ENCODE measurements around the gene WDR70.
"Not testable (repeated sequence)": the region's sequence is repeated elsewhere in the genome, so short reads cannot be mapped to it uniquely, and the experiment has no call there.

The WDR70 gene

DNA sequence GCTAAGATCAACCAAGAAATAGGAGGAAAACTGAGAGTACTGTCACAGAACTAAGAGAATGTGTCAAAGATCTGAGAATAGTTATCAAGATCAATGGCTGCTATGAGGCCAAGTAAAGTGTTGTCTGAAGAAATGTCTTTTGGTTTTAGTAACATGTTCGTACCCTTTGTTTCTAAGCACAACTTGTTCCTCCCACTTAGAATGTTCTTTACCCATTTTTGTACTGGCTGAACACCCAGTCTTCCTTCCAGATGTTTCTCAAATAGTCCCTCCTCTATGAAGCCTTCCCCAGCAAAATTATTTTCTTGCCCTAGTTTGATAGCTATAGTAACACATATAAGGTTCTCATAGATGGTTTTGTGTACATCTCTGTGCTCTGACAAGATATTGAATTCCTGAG lies 191.5 kb downstream of the WDR70 start:
- DNase-seq (ENCODE audit: insufficient read length, low spot score) (no peak), FAIRE-seq (no peak)
- no peak for TF ChIP-seq POLR2AphosphoS5 (IDR thresholded peaks at IDR 0.05; ENCODE audit: low read depth, low read length)

DNA sequence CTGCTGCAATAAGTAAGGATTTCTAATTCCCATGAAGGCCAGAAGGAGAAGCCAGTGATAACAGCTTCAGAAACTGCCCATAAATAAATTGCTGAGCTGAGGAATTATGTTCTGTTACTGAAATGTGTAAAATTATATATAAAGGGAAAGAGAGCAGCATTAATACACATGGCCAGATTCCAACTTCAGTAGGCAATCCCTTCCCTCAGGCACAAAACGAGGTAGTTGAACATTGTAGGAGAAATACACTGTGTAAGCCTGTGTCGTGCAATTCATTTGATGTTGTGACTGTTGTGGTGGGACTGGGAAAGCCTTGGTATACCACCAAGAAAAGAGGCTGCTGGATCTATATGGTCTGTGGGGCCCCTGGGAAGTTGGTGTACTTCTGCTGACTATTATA lies 192.9 kb downstream of the WDR70 start:
- TF ChIP-seq POU2F2 (IDR thresholded peaks at IDR 0.05; ENCODE audit: low read depth, low read length) (no peak), TAF1 (IDR thresholded peaks at IDR 0.05; ENCODE audit: low read depth, low read length) (no peak), POLR2AphosphoS5 (IDR thresholded peaks at IDR 0.05; ENCODE audit: low read depth, low read length) (no peak), POLR2A (IDR thresholded peaks at IDR 0.05; ENCODE audit: low read depth, low read length) (no peak), PAX5 (IDR thresholded peaks at IDR 0.05; ENCODE audit: insufficient read depth, low read length, severe bottlenecking) (no peak)
- no peak for FAIRE-seq
- no peak for DNase-seq (ENCODE audit: insufficient read length, low spot score)

DNA sequence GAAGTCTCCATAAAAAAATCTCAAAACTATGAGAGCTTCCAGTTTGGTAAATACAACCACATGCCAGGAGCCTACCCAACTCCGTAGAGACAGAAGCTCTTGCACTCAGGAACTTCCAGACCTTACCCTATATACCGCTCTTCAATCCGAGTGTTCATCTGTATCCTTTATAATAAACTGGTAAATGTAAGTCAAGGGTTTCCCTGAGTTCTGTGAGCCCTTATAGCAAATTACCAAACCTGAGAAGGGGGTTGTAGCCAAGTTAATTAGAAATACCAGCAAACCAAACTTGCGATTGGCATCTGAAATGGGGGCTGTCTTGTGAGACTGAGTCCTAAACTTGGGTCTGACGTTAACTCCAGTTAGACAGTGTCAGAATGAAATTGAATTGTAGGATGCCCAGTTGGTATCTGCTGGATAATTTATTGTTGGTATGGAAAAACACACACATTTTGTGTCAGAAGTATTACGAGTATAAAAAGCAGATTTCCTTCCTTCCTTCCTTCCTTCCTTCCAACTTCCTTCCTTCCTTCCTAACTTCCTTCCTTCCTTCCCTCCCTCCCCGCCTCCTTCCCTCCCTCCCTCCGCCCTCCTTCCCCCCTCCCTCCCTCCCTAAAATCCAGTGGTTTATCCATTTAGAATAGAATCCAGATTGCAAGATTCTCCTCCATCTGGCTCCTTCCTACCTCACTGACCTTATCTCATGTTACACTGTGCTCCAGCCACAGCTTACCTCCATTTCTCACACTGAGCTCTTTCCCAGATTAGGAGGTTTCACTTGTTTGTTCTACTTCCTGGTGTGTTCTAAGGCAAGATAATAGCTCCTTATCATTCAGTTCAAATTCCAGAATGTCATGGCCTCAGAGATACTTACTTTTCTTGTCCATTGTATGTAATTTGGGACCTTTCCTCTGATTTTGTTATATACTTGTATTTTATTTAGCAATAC lies 196.7 kb downstream of the WDR70 start:
- no peak for DNase-seq (ENCODE audit: insufficient read length, low spot score)
- no peak for FAIRE-seq
- TF ChIP-seq SPI1 (IDR thresholded peaks at IDR 0.05; ENCODE audit: low read depth, low read length) (no peak), PAX5 (IDR thresholded peaks at IDR 0.05; ENCODE audit: insufficient read depth, low read length, severe bottlenecking) (no peak), TAF1 (IDR thresholded peaks at IDR 0.05; ENCODE audit: low read depth, low read length) (no peak), POU2F2 (IDR thresholded peaks at IDR 0.05; ENCODE audit: low read depth, low read length) (no peak), POLR2AphosphoS5 (IDR thresholded peaks at IDR 0.05; ENCODE audit: low read depth, low read length) (no peak), POLR2A (IDR thresholded peaks at IDR 0.05; ENCODE audit: low read depth, low read length) (no peak)

DNA sequence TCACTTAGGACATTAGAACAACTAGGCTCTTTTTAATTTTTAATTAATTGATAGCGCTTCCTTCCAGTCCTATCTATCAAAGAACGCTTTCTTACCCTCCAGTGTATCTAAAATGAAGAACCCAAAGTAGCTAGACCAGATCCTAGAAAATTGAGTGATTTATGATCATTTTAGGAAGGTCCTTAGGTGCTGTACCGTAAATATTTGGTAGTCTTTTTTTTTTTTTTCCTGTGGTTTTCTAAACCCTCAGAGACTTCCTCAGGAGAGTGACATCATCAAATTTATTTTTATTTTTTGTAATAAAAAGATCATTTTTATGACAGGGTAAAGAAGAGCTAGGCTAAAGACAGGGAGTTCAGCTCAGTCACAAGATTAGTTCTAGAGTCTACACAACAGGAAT lies 197.4 kb downstream of the WDR70 start:
- TF ChIP-seq POLR2A (IDR thresholded peaks at IDR 0.05; ENCODE audit: low read depth, low read length) (no peak), TAF1 (IDR thresholded peaks at IDR 0.05; ENCODE audit: low read depth, low read length) (no peak), POU2F2 (IDR thresholded peaks at IDR 0.05; ENCODE audit: low read depth, low read length) (no peak), POLR2AphosphoS5 (IDR thresholded peaks at IDR 0.05; ENCODE audit: low read depth, low read length) (no peak), SPI1 (IDR thresholded peaks at IDR 0.05; ENCODE audit: low read depth, low read length) (no peak), PAX5 (IDR thresholded peaks at IDR 0.05; ENCODE audit: insufficient read depth, low read length, severe bottlenecking) (no peak)
- FAIRE-seq: no peak
- DNase-seq (ENCODE audit: insufficient read length, low spot score): no peak

DNA sequence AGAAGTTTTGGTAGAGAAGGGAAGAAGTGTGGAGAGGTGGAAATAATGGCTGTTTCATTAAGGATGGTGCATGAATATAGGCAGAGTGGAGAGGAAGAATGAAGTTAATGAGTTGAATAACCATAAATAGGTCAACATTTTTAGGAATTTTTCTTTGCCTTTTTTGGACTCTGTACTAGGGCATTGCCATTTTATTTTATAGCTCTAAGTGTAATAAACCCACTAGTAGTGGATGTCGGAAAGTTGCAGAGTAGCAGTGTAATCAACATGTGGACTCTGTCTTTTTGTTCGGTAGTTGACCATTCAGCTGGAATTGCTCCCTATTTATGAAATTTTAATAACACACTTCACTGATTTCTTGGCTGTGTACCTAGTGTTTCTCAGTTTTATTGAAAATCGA lies 199.1 kb downstream of the WDR70 start:
- DNase-seq (ENCODE audit: insufficient read length, low spot score) (no peak), FAIRE-seq (no peak)
- no peak for TF ChIP-seq POLR2A (IDR thresholded peaks at IDR 0.05; ENCODE audit: low read depth, low read length)

DNA sequence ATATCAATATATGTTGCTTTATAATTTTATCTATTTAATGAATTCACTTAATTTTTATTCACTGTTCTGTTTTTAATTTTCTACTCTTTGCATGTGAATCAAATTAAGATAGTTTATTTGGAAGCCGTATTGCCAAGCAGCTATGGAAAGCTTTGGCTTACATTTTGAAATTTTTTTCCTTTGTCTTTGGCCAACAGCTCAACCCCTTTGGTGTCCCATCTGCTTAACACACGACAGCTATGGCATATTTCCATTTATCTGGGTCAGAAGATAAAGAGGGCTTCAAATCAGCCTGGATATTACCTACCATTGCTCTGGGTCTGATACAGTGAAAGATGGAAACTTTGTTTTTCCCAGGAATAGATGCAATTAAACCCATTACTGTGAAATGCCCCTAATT lies 201.0 kb downstream of the WDR70 start:
- TF ChIP-seq SPI1 (IDR thresholded peaks at IDR 0.05; ENCODE audit: low read depth, low read length) (no peak), TAF1 (IDR thresholded peaks at IDR 0.05; ENCODE audit: low read depth, low read length) (no peak), POLR2A (IDR thresholded peaks at IDR 0.05; ENCODE audit: low read depth, low read length) (no peak), PAX5 (IDR thresholded peaks at IDR 0.05; ENCODE audit: insufficient read depth, low read length, severe bottlenecking) (no peak), POU2F2 (IDR thresholded peaks at IDR 0.05; ENCODE audit: low read depth, low read length) (no peak), POLR2AphosphoS5 (IDR thresholded peaks at IDR 0.05; ENCODE audit: low read depth, low read length) (no peak)
- FAIRE-seq (no peak), DNase-seq (ENCODE audit: insufficient read length, low spot score) (no peak)

DNA sequence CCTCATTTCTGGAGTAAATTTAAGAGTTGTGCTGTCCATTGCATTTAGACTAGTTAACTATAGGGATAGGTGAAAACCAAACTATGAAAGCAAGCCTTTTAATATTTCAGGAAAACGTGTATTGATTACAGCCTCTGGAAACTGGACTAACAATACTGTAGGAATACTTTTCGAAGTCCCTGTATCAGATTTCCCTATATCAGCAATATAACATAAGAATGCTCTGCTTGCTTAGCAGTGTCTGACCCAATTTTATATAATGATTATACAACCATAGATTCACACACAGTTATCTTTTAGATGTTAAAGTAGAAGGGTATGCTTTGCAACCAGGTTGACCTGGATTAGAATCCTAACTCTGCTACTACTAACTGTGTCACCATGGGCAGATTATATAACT lies 203.1 kb downstream of the WDR70 start:
- no peak for FAIRE-seq
- DNase-seq (ENCODE audit: insufficient read length, low spot score): no peak
- TF ChIP-seq POU2F2 (IDR thresholded peaks at IDR 0.05; ENCODE audit: low read depth, low read length): no peak
- no peak for TF ChIP-seq POLR2A (IDR thresholded peaks at IDR 0.05; ENCODE audit: low read depth, low read length)
- TF ChIP-seq POLR2AphosphoS5 (IDR thresholded peaks at IDR 0.05; ENCODE audit: low read depth, low read length): no peak
- no peak for TF ChIP-seq PAX5 (IDR thresholded peaks at IDR 0.05; ENCODE audit: insufficient read depth, low read length, severe bottlenecking)
- no peak for TF ChIP-seq SPI1 (IDR thresholded peaks at IDR 0.05; ENCODE audit: low read depth, low read length)
- TF ChIP-seq TAF1 (IDR thresholded peaks at IDR 0.05; ENCODE audit: low read depth, low read length): no peak

DNA sequence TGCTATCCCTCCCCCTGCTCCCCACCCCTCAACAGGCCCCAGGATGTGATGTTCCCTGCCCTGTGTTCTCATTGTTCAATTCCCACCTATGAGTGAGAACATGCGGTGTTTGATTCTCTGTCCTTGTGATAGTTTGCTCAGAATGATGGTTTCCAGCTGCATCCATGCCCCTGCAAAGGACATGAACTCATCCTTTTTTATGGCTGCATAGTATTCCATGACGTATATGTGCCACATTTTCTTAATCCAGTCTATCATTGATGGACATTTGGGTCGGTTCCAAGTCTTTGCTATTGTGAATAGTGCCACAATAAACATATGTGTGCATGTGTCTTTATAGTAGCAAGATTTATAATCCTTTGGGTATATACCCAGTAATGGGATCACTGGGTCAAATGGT lies 214.2 kb downstream of the WDR70 start:
- not testable (repeated sequence) for DNase-seq (ENCODE audit: insufficient read length, low spot score); FAIRE-seq

DNA sequence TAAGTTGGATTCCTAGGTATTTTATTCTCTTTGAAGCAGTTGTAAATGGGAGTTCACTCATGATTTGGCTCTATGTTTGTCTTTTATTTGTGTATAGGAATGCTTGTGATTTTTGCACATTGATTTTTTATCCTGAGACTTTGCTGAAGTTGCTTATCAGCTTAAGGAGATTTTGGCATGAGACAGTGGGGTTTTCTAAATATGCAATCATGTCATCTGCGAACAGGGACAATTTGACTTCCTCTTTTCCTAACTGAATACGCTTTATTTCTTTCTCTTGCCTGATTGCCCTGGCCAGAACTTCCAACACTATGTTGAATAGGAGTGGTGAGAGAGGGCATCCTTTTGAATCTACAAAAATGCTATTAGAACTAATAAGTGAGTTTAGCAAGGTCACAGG lies 215.7 kb downstream of the WDR70 start:
- not testable (repeated sequence) for FAIRE-seq; DNase-seq (ENCODE audit: insufficient read length, low spot score)

DNA sequence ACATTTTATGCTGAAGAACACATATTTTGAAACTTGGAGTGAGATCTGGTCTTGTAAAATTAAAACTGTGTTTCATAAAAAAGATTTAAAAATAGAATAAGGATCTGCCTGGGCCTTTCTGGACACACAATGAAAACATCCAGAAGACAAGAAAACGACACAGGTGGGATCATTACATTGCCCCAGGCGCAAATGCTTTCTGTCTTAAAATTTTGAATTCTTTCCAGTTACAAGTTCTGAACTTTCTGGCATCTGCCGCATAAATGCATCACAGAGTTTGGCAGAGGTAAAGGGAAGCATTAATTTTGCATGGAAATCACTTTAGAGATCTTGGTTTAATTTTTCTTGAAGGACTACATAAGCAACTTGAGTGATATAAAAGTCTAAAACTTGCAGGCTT lies 219.6 kb downstream of the WDR70 start:
- TF ChIP-seq POLR2A (IDR thresholded peaks at IDR 0.05; ENCODE audit: low read depth, low read length): no peak
- TF ChIP-seq PAX5 (IDR thresholded peaks at IDR 0.05; ENCODE audit: insufficient read depth, low read length, severe bottlenecking): no peak
- no peak for TF ChIP-seq TAF1 (IDR thresholded peaks at IDR 0.05; ENCODE audit: low read depth, low read length)
- DNase-seq (ENCODE audit: insufficient read length, low spot score) (no peak), FAIRE-seq (no peak)

DNA sequence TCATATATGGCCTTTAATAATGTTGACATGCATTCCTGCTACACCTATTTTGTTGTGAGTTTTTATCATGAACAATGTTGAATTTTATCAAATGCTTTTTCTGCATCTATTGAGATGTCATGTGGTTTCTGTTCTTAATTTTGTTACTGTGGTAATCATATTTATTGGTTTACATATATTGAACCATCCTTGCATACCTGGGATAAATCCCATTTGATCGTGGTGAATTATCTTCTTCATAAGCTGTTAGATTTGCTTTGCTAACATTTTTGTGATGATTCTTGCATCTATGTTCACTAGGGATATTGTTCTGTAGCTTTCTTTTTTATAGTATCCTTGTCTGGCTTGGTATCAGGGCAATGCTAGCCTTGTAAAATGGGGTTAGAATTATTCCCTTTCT lies 222.0 kb downstream of the WDR70 start:
- FAIRE-seq: no peak
- TF ChIP-seq POU2F2 (IDR thresholded peaks at IDR 0.05; ENCODE audit: low read depth, low read length) (no peak), TAF1 (IDR thresholded peaks at IDR 0.05; ENCODE audit: low read depth, low read length) (no peak), PAX5 (IDR thresholded peaks at IDR 0.05; ENCODE audit: insufficient read depth, low read length, severe bottlenecking) (no peak), POLR2AphosphoS5 (IDR thresholded peaks at IDR 0.05; ENCODE audit: low read depth, low read length) (no peak), POLR2A (IDR thresholded peaks at IDR 0.05; ENCODE audit: low read depth, low read length) (no peak)

More for the DNA sequence above, 222.0 kb downstream of the WDR70 start:
- no peak for DNase-seq (ENCODE audit: insufficient read length, low spot score)

Data from GM12891 (cell line).